A549 (cell line): Measurements from ENCODE around the gene TNFSF15. TPM values are rescaled to one million over a fixed set of nuclear protein-coding genes. Genes with fewer than 3 reads are reported as not detected.

Experiments
- ATAC-seq, 2 experiments: fragments of 200-7000 bp in 1 of 2; fragments of >200 bp in 1 of 2; cut with Nextera tagmentation in 1 of 2; cut with Tn5 transposase in 1 of 2; 3 replicates each; pipeline versions ENCODE4 v1.8.0 to v1.9.1; 2018 to 2020; ENCODE audit warnings: mild to moderate bottlenecking in 1 of 2, moderate library complexity in 1 of 2
- CTCF ChIA-PET: fragments of 300-600 bp; sonication (Branson Sonifier 250); formaldehyde crosslinking; extraction: SDS; loops from one replicate; lab custom pipeline; 2021; ENCODE audit warnings: antibody characterized with exemption, inconsistent platforms; lab: Yijun Ruan, JAX
- POLR2A ChIA-PET: fragments of 350-600 bp; formaldehyde crosslinking; extraction: SDS; loops from one replicate; lab custom pipeline; 2021; ENCODE audit warnings: antibody characterized with exemption, inconsistent platforms; lab: Yijun Ruan, JAX
- DNase-seq, 2 experiments: peaks; one replicate each; pipeline versions ENCODE4 v3.0.0 to v3.0.0-alpha.2; 2011 to 2016; ENCODE audit warnings: low read depth in 1 of 2, low spot score in 1 of 2
- FAIRE-seq: peaks from 2 replicates; lab custom pipeline; 2011; peaks lifted over from hg19 to GRCh38; lab: Jason Lieb, UNC
- H3K27ac ChIP-seq, 2 experiments: fragments of >200 bp; sonication (Bioruptor Twin); formaldehyde crosslinking; 3 replicates each; pipeline ENCODE4 v1.5.1; 2016 to 2017
- H3K4me1 ChIP-seq: fragments of >200 bp; sonication (Bioruptor Twin); formaldehyde crosslinking; 3 replicates; pipeline ENCODE4 v1.6.1; 2016
- H3K4me2 ChIP-seq: fragments of >200 bp; sonication (Bioruptor Twin); formaldehyde crosslinking; 3 replicates; pipeline ENCODE4 v1.6.1; 2016
- H3K4me3 ChIP-seq: fragments of >200 bp; sonication (Bioruptor Twin); formaldehyde crosslinking; 3 replicates; pipeline ENCODE4 v1.5.1; 2016
- H3K9me3 ChIP-seq: fragments of >200 bp; sonication (Bioruptor Twin); formaldehyde crosslinking; 3 replicates; pipeline ENCODE4 v1.6.1; 2016
- CTCF ChIP-seq: fragments of >200 bp; sonication (Bioruptor Twin); formaldehyde crosslinking; IDR thresholded peaks from 3 replicates; pipeline ENCODE4 v1.5.1; 2016
- EHMT2 ChIP-seq: fragments of 200-600 bp; sonication (generic); IDR thresholded peaks from 2 replicates; pipeline ENCODE4 v1.6.1; 2016; ENCODE audit warnings: antibody characterized with exemption, low read depth, mild to moderate bottlenecking, moderate library complexity
- MAFK ChIP-seq: fragments of 450-650 bp; IDR thresholded peaks from 2 replicates; pipeline ENCODE4 v1.6.1; 2014; ENCODE audit not compliant: partially characterized antibody
- NFE2L2 ChIP-seq: fragments of 150-350 bp; conservative IDR thresholded peaks from 2 replicates; pipeline ENCODE4 v1.6.1; 2014; ENCODE audit warnings: low read length
- NR3C1 ChIP-seq: fragments of >200 bp; sonication (Bioruptor Twin); formaldehyde crosslinking; IDR thresholded peaks from 3 replicates; pipeline ENCODE4 v1.6.1; 2017
- PHF8 ChIP-seq: fragments of 200-600 bp; sonication (generic); IDR thresholded peaks from 2 replicates; pipeline ENCODE4 v1.6.1; 2016; ENCODE audit warnings: low read depth, mild to moderate bottlenecking, antibody characterized with exemption, moderate library complexity, borderline replicate concordance
- POLR2A ChIP-seq: IDR thresholded peaks from 2 replicates; pipeline ENCODE4 v1.6.1; 2012; ENCODE audit warnings: mild to moderate bottlenecking, low read length
- RAD21 ChIP-seq, 2 experiments: fragments of >200 bp in 1 of 2; sonication (Bioruptor Twin) in 1 of 2; formaldehyde crosslinking in 1 of 2; IDR thresholded peaks in 1 of 2; conservative IDR thresholded peaks in 1 of 2; 2 replicates in 1 of 2; 3 replicates in 1 of 2; pipeline ENCODE4 v1.6.1; 2012 to 2018; ENCODE audit warnings: inconsistent platforms in 1 of 2
- RARB ChIP-seq: fragments of 250-450 bp; sonication (Bioruptor Pico); IDR thresholded peaks from 2 replicates; pipeline ENCODE4 v1.8.0; 2021; ENCODE audit warnings: mild to moderate bottlenecking, moderate library complexity
- REST ChIP-seq: fragments of 200-600 bp; sonication (generic); IDR thresholded peaks from 2 replicates; pipeline ENCODE4 v1.6.1; 2016; ENCODE audit warnings: antibody characterized with exemption, mild to moderate bottlenecking, moderate library complexity
- RFX5 ChIP-seq: fragments of 450-650 bp; IDR thresholded peaks from 2 replicates; pipeline ENCODE4 v1.7.1; 2014; ENCODE audit warnings: antibody characterized with exemption, mild to moderate bottlenecking, moderate library complexity
- RNF2 ChIP-seq: fragments of 200-600 bp; sonication (generic); IDR thresholded peaks from 2 replicates; pipeline ENCODE4 v1.6.1; 2016; ENCODE audit warnings: low read depth, mild to moderate bottlenecking, antibody characterized with exemption, moderate library complexity, borderline replicate concordance
- ZSCAN20 ChIP-seq: fragments of 250-450 bp; sonication (Bioruptor Pico); IDR thresholded peaks from 2 replicates; pipeline ENCODE4 v1.8.0; 2022; ENCODE audit warnings: mild to moderate bottlenecking, moderate library complexity
- WGBS: methylation state at CpG from one replicate; pipeline ENCODE4 v1.1.6; 2017; ENCODE audit errors: missing lambda C conversion rate; 5-methylcytosine and 5-hydroxymethylcytosine counted together
- polyA plus RNA-seq, 4 experiments: library from polyadenylated mRNA; depleted of rRNA in 3 of 4; stranded (reverse); fragments of >200 nt; fragmentation: RNase III in 1 of 4; extraction: RNeasy Plus Mini Kit Qiagen cat#74134 plus additional on column Dnase treatment in 1 of 4; gene quantifications; 2 replicates in 3 of 4; 3 replicates in 1 of 4; pipeline ENCODE4 v1.2.3, GENCODE V29; 2011 to 2017

Gene TNFSF15
- polyA plus RNA-seq, 2 of the 4 experiments (the other 2 are of a cell fraction) = 2.8 to 5.6 TPM

- no peaks in the 10 kb centered on the region for H3K9me3 ChIP-seq
- H3K4me2 ChIP-seq = no peak overlapping the region
- ChIA-PET POLR2A (no interaction called here), CTCF (interaction anchor here (0.6 to 1.6 kb wide), 4 partner anchors 15 to 95 kb away, joined by 3 read pairs; no protein-coding TSS in a partner anchor)
- 73% methylated on average over 5 of the region's 5 CpGs for WGBS
- H3K27ac ChIP-seq = no peak overlapping the region
- DNase-seq = no peak
- H3K4me3 ChIP-seq = no peak overlapping the region
- FAIRE-seq = no peak
- no peak for ATAC-seq
- no peaks in the 10 kb centered on the region for H3K4me1 ChIP-seq
- TF ChIP-seq MAFK = no peak
- TF ChIP-seq NR3C1 = no peak
- no peak for TF ChIP-seq POLR2A
- TF ChIP-seq RARB (CRISPR knock-in tag) = no peak
- no peak for TF ChIP-seq RAD21 (conservative IDR thresholded peaks at IDR 0.05 in 1 of 2, IDR thresholded peaks at IDR 0.05 in 1 of 2)
- TF ChIP-seq RFX5 = no peak
- TF ChIP-seq CTCF = no peak
- TF ChIP-seq, all 56 proteins: peak for 0
Observed at GRCh38 chr9:114811966-114812636, 6.3 kb upstream of the TNFSF15 start.

- POLR2A ChIA-PET = no interaction called here
- Histone ChIP-seq H3K9me3 (no peaks in the 10 kb centered on the region), H3K4me3 (no peak overlapping the region), H3K4me2 (no peak overlapping the region)
- ATAC-seq (no peak), DNase-seq (no peak)
- WGBS = 85% methylated on average over 4 of the region's 4 CpGs
- TF ChIP-seq REST (no peak), PHF8 (no peak)
- TF ChIP-seq, all 56 proteins: peak for 0
- CTCF ChIA-PET = interaction anchor here (0.6 to 1.6 kb wide), 4 partner anchors 25 to 101 kb away, joined by 3 to 7 read pairs (median 4); no protein-coding TSS in a partner anchor
- H3K27ac ChIP-seq = no peak overlapping the region
- no peak for FAIRE-seq
- peaks cover 4% of the 10 kb centered on the region for H3K4me1 ChIP-seq
Observed at GRCh38 chr9:114811301-114811700, 5.5 kb upstream of the TNFSF15 start.

GRCh38 chr9:114810614-114811013 is 4.8 kb upstream of the TNFSF15 start:
- no peak overlapping the region for H3K4me2 ChIP-seq
- ChIA-PET CTCF (interaction anchor here (1.4 to 1.6 kb wide), 2 partner anchors 100 to 102 kb away, joined by 4 to 7 read pairs; no protein-coding TSS in a partner anchor), POLR2A (no interaction called here)
- ATAC-seq (no peak), FAIRE-seq (no peak), DNase-seq (no peak)
- WGBS = 80% methylated on average over 3 of the region's 3 CpGs
- peaks cover 11% of the 10 kb centered on the region for H3K4me1 ChIP-seq
- TF ChIP-seq RNF2 (no peak), RARB (CRISPR knock-in tag) (no peak)
- H3K27ac ChIP-seq = no peak overlapping the region
- H3K4me3 ChIP-seq = no peak overlapping the region
- no peaks in the 10 kb centered on the region for H3K9me3 ChIP-seq

GRCh38 chr9:114806526-114806900 is 674 bp upstream of the TNFSF15 start:
- ChIA-PET POLR2A (no interaction called here), CTCF (interaction anchor here (1.1 to 2.5 kb wide), 5 partner anchors 10 to 208 kb away, joined by 3 to 10 read pairs (median 4); no protein-coding TSS in a partner anchor)
- ATAC-seq (no peak), DNase-seq (no peak), FAIRE-seq (no peak)
- 46% methylated on average over 2 of the region's 2 CpGs for WGBS
- no peaks in the 10 kb centered on the region for H3K9me3 ChIP-seq
- peaks cover 42% of the 10 kb centered on the region for H3K4me1 ChIP-seq
- TF ChIP-seq PHF8 (no peak), NFE2L2 (no peak), EHMT2 (no peak), RNF2 (no peak), ZSCAN20 (CRISPR knock-in tag) (no peak), CTCF (no peak)
- peak overlapping the region; percentile 66 to 85; a peak in 5 of 6 replicates for H3K27ac ChIP-seq
- no peak overlapping the region for H3K4me3 ChIP-seq
- H3K4me2 ChIP-seq = peak overlapping the region; percentile 76
